HG03521 (cell line): ENCODE results near the gene CTBP2.
"Not testable (repeated sequence)": the region's sequence is repeated elsewhere in the genome, so short reads cannot be mapped to it uniquely, and the experiment has no call there.

Experiments used
- ATAC-seq: cut with Tn5 transposase; IDR thresholded peaks from one replicate; pipeline ENCODE4 v1.9.1; 2021; ENCODE audit warnings: mild to moderate bottlenecking, moderate library complexity; ENCODE audit not compliant: unreplicated experiment

Gene CTBP2

DNA sequence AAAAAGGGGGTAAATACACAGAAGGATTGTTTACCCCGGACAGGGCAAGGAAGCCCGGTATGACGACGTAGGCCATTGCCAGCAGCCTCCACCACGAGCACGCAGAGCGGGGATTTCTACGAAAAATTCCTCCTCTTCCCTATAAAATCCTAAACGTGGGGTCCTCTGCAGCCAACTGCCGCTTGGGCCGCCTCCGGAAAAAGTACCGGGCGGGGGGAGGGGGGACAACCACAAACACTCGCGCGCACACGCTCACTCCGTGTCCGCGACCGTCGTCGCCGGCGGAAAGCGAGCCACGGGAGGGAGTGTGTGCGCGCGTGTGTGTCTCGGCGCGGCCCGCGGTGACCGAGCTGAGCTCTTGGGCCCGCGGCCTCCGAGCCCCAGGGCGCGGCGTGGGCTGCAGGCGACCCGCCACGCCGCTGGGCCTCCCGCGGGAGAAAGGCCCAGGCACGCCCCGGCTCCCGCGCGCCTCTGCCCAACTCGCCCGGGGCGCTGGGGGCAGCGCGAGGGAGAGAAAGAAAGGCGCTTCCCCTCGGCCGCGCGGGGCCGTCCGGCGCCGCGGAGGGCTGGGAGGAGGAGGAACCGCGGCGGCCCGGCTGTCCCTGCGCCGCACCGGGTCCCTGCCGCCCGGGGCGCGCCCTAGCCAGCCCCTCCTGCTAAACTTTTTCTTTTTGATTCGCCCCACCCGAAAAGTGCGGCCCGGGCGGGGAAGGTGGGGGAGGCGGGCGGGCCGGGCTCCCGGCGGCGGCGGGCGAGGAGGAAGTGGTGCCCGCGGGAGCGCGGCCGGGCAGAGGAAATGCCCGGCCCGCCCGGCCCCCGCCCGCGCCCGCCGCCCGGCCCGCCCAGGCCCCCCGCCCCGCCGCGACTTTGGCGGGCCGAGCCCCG is 1.5 kb downstream of the CTBP2 start:
- no peak for ATAC-seq

DNA sequence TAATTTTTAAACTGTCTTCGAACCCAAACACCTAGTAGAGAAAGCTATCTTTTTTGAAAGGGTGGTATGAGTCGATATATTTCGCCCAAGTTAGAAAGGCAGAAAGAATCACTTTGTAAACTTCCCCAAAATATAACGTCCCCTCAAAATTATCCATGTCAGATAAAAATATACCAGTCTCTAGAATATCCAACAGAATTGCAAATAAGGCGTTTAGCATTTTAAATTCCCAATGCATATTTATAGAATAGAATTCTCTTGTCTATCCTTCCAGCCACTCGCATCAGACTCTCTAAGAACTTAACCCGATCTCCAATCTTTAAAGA is 2.1 kb downstream of the CTBP2 start:
- no peak for ATAC-seq

DNA sequence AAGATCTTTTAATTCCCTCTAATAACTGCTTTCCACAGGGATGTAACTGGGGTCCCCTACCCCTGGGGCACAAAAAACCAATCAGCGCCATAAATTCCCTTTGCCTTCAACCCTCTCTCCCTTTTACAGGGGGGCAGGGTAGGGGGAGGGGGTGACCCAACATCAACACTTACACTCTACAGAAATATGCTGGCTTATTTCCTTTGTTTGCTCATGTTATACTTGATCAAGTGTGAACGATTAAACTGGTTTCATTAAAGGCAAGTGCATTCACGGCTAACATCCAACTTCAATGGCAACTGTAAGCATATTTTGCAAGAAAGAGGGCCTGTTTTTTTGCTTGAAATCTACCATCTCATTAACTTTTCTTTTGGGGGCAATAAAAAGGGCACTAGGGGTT is 2.9 kb downstream of the CTBP2 start:
- ATAC-seq = no peak

DNA sequence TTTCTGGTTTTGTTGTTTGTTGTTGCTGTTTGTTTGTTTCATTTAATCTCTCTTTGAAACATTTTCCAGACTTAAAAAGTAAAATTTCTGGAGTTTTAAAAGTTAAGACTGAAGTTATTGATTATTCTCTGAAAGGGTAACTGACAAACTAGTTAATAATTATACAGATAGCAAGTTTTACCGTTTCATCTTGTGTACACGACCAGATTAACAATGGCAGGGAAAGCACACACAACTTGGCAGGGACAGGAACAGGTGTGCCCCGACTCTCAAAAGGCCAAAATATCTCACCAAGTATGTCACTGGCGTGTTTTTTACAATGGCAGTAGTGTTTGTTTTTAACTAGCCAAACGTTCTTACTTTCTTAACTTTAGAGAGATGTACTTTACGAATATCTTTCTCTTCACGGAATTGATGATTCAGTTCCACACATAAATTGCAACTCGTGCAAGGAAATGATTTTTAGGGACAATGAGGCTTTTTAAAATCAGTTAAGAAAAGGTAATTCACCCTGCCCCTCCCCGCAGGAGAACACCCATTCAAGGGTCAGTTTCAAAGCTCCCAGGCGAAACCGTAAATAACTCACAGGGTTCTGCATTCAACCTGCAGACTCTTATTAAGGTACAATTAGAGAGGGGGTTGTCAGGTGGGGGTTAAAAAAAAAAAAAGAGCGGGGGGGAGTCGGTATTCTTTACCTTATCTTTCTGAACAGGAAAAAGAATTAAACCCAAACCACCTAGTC is 3.5 kb downstream of the CTBP2 start:
- ATAC-seq = no peak

DNA sequence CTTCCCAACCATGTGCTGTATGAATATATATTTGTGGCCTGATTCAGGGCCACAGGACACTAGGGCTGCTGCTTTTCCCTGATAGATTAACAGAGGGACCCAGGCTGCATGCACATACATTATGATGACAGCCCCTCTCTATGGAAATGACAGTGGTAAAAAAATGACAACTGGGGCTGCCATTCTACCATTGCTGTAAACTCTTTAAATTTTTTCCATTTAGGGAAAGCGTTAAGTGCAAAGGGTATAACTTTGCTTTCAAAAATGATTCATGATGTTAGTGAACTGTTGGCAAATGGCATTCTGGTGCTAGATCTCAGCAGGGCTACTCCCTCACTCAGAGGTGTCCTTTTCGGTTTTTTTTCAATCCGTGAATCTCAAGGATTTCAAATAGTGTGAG is 4.2 kb downstream of the CTBP2 start:
- ATAC-seq = no peak

- no peak for ATAC-seq
Observed at GRCh38 chr10:125155101-125155500, 5.3 kb downstream of the CTBP2 start.

DNA sequence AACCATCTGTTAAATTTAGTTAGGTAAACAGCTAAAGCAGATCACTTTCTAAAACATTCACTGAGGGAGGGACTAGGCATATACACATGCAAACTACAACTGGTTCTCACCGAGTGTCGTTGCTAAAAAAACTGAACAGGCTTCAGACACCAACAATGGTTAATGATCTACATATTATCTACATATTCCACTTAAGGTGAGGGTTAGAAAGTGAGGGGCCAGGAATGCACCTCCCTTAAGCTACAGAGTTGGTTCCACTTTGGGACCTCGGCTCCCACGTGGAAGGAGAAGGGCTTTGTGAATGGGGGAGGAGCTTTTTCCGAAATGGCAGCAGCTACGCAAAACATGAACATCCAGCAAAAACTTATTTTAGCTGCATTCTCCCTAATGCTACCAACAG is 5.8 kb downstream of the CTBP2 start:
- no peak for ATAC-seq

DNA sequence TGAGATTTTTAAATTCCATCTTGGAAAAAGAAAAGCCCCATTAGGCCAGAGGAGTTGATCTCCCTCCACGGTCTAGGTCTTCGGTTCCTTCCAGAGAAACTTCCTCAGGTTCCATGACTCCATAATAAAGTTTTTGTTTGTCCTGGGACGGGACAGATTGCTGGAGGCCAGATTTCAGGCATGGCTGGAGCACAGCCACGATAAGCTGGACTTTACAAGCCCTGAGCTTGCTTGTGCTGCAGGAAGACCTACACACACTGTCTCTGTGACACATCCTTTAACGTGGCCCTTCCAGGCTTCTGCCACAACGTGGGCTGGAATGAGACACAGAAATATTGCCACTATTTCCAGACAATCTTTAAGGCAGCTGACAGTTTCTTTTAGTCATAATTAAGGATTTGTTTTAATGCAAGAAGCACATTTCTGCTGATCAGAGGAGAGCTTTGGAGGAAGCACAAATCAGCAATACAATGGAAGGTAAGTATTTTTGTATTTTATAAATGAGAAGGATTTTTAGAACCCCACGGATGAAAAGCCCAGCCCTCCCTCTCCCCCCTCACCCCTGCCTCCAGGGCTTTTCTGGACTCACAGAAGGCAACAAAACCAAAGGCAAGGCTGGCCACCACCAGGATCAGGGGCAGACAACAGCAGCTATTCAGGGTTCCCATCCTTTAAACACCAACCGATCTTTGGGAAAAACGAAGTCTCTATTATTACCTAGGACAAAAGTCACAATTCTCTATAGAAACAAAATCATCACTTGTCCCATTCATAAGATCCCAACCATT is 6.5 kb downstream of the CTBP2 start:
- no peak for ATAC-seq

DNA sequence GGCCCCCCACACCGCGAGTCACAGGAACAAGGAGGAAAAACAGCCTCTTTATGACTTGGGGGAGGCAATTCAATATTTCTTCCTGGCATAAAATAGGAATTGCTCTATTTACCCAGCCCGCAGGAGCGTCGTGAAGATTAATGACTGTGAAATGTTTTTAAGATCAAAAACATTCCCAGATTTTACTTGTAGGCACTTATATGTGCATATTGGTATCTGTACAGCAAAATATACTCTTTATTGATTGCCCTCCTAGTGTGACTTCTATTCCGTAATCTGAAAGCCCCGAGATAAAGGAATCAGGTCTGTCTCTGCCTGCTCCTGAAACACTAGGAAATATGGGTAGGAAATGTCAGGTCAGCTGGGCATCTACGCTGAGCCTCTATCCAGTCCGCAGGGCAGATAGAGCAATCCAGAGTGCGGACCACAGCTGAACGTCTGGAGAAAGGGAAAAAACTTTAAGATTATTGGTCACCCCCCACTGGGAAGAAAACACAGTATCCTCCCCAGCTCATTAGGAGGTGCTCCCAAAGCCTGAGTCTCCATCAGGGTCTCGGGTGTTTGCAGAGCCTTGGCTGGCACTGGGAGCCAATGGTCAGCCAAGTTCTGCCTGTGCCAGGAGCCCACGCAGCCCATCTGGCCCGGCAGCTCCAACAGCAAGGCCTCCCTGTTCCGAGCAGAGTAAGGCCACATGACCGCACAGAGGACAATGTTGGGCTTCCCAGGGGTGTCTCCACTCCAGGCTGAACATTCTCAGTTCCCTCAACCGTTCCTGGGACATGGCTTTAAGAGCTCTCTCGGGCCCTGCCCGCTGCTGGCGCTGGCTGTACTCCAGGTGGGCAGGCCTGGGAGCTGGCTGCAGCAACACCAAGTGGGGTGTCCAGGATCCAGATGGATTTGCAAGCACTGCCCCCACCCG is 7.7 kb downstream of the CTBP2 start:
- no peak for ATAC-seq

DNA sequence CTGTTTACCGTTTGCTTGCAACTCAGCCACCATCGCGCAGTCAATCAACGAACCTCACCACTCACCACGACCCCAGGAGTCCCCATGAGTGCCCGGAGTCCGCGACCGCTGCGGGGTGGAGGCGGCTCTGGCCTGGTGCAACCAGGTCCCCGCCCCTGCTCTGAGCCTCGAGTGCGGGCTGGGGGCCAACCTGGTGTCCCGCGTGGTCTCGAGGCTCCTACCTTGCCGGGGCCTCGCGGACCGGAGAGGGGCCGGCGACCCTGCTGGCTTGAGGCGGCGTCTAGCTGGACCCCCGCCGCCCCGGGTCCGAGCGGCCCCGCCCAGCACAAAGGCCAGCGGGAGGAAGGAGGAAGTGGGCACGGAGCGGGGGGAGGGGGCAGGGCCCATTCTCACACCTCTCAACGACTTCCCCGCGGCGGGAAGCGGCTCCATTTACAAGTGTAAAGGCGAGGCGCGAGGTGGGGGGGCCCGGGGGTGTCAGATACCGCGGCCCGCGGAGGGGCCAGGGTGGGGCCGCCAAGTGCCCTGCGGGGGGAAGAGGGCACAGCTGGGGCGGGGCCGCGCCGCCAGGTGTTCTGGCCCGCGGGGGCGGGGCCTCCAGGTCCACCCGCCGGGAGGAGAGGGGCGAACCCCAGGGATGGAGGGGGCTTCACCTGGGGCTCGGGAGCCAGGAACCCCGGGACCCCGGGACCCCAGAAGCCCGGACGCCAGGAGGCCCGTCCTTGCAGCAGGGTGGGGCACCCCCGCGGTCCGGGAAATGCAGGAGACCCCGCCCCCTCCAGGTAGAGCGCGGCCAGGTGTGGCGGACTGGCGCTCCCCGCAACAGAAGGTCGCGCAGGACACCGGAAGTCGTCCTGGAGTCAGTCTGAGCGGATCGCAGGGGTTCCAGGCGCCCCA is 8.6 kb downstream of the CTBP2 start:
- no peak for ATAC-seq

DNA sequence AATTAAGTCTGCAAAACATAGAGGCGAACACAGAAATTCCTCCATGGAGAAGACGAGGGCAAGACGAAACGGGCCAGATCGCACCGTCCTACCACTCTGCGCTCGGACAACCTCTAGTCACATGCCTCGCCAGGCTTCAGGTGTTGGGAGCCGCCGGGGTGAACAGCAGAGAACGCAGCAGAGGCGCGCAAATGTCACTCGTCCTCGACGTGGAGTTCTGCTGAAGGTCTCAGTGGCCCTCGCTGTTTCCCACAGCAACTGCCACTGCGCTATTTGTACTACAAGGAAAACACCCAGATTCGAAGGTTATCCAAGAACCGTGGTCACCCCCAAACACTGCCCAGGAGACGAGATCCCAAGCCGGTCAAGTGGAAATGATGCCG is 9.2 kb downstream of the CTBP2 start:
- ATAC-seq = no peak

- not testable (repeated sequence) for ATAC-seq
Observed at GRCh38 chr10:125150376-125151083, 9.8 kb downstream of the CTBP2 start.

- ATAC-seq = no peak
Observed at GRCh38 chr10:125149680-125150047, 10.7 kb downstream of the CTBP2 start.

DNA sequence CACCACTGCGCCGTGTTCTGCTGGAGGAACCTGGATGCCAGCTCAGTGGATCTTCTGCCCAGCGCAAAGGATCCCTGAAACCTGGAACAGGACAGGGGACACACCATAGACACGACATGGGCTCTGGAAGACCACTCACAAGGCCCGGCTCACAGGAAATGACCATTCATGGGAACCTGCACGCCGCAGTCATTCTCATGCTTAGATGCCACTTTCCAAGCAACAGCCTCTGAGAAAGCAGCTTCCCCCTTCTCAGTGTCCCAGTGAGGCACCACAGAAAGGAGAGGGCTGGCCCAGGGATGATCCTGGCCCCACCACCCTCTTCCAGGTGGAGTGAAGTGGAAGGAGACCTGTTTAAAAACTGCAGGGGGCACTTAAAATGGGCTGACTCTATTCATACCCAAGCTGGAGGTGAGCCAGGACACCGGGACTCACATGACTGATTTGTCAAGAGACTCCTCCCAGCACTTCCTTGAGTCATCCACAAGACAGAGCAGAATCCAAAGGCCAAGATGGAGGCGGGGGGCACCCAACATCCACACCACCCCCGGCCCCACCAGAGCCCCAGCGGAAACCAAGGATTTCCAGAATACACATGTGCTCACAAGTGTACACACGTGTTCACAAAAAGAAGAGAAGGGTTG is 11.2 kb downstream of the CTBP2 start:
- ATAC-seq = no peak

GRCh38 chr10:125148528-125148927 is 11.8 kb downstream of the CTBP2 start:
- ATAC-seq = no peak

GRCh38 chr10:125147971-125148439 is 12.4 kb downstream of the CTBP2 start:
- no peak for ATAC-seq

GRCh38 chr10:125146791-125147579 is 13.4 kb downstream of the CTBP2 start:
- no peak for ATAC-seq

DNA sequence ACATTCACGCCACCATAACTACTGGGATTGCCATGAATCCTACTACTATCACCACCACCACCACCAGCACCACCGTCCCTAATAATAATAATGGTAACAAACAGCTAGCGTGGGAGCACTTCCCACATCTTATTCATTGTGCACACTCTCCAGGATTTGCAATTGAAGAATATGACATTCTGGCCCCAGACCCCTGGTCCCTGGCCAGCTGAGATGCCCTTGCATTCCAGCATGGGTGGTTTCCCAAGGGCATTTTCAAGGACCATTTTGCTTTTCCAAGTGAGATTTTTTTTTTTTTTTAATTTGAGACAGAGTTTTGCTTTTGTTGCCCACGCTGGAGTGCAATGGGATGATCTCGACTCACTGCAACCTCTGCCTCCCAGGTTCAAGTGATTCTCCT is 14.7 kb downstream of the CTBP2 start:
- ATAC-seq = no peak
